Nephron (organoid): ENCODE results near the gene AHRR.
A peak's percentile ranks its signal among the peaks of the same experiment; 100 is the strongest.
"Not testable (repeated sequence)": the region's sequence is repeated elsewhere in the genome, so short reads cannot be mapped to it uniquely, and the experiment has no call there.

Experiments used
- H3K27ac Mint-ChIP-seq, 3 experiments: 2 replicates each; pipeline ENCODE4 v1.8.0; 2020; ENCODE audit warnings: mixed read lengths in 3 of 3, mild to moderate bottlenecking in 2 of 3, moderate library complexity in 1 of 3
- H3K27me3 Mint-ChIP-seq: 2 replicates; pipeline ENCODE4 v1.8.0; 2021; ENCODE audit warnings: low read depth, mild to moderate bottlenecking, moderate library complexity, mixed read lengths
- H3K36me3 Mint-ChIP-seq: 2 replicates; pipeline ENCODE4 v1.8.0; 2020; ENCODE audit warnings: low read depth, mixed read lengths
- H3K4me1 Mint-ChIP-seq: 2 replicates; pipeline ENCODE4 v1.8.0; 2020; ENCODE audit warnings: mixed read lengths
- H3K4me3 Mint-ChIP-seq, 3 experiments: 2 replicates each; pipeline ENCODE4 v1.8.0; 2020; ENCODE audit warnings: mild to moderate bottlenecking in 3 of 3, mixed read lengths in 3 of 3, moderate library complexity in 2 of 3
- H3K9me3 Mint-ChIP-seq: 2 replicates; pipeline ENCODE4 v1.8.0; 2020; ENCODE audit warnings: mixed read lengths
- TF ChIP-seq, protein P1 (sequence below), 3 experiments: fragments of 200-600 bp; sonication (generic); IDR thresholded peaks; one replicate each; pipeline ENCODE4 v1.5.0; 2021; ENCODE audit warnings: antibody characterized with exemption in 3 of 3; ENCODE audit not compliant: unreplicated experiment in 3 of 3

AHRR gene

DNA sequence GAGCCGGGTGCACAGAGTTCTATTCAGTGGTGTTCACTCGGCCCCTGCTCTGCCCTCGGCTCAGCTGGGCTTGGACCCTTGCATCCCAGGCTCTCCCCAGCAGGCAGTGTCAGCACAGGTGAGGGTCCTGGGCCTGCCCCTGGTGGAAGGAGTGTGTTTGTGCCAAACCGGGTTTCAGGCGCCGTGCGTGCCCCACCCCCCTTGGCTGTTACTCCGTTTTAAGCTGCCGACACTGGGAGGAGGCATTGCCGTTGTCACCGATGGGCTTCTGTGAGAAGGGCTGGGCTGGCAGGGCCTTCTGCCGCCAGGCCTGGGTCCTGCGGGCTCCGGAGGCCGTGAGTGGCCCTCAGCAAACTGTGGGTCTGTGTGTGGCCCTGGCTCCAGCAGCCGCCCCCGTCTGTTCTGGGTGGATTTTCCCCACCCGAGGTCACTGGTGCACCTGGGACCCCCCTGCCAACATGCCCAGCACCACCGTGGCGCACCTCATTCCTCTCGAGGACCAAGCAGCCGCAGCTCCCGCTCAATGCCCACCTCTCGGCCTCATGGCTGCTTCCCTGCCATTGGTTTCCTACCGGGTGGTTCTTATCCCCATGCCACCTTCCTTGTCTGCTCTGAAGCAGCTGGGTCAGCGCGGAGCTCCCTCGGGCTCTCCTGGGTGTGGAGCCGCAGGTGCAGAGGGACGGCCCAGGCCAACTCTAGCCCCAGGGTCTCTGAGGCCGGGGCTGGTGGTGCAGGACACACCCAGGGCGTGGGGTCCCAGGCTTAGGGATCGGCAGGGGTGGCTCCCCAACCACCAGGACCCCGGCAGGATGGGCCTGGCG is 77.2 kb downstream of the AHRR start:
- peaks cover 13% of the 10 kb centered on the region for H3K27me3 Mint-ChIP-seq
- H3K9me3 Mint-ChIP-seq = no peaks in the 10 kb centered on the region
- peaks cover 30% of the 10 kb centered on the region for H3K4me1 Mint-ChIP-seq
- TF ChIP-seq, protein P1, sequence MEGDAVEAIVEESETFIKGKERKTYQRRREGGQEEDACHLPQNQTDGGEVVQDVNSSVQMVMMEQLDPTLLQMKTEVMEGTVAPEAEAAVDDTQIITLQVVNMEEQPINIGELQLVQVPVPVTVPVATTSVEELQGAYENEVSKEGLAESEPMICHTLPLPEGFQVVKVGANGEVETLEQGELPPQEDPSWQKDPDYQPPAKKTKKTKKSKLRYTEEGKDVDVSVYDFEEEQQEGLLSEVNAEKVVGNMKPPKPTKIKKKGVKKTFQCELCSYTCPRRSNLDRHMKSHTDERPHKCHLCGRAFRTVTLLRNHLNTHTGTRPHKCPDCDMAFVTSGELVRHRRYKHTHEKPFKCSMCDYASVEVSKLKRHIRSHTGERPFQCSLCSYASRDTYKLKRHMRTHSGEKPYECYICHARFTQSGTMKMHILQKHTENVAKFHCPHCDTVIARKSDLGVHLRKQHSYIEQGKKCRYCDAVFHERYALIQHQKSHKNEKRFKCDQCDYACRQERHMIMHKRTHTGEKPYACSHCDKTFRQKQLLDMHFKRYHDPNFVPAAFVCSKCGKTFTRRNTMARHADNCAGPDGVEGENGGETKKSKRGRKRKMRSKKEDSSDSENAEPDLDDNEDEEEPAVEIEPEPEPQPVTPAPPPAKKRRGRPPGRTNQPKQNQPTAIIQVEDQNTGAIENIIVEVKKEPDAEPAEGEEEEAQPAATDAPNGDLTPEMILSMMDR (IDR thresholded peaks at IDR 0.05; ENCODE audit: unreplicated experiment in 3 of 3) = no peak
- no peak overlapping the region for H3K4me3 Mint-ChIP-seq
- peak overlapping the region in 1 of 3 experiments; percentile 86 for H3K27ac Mint-ChIP-seq
- H3K36me3 Mint-ChIP-seq = no peaks in the 10 kb centered on the region

DNA sequence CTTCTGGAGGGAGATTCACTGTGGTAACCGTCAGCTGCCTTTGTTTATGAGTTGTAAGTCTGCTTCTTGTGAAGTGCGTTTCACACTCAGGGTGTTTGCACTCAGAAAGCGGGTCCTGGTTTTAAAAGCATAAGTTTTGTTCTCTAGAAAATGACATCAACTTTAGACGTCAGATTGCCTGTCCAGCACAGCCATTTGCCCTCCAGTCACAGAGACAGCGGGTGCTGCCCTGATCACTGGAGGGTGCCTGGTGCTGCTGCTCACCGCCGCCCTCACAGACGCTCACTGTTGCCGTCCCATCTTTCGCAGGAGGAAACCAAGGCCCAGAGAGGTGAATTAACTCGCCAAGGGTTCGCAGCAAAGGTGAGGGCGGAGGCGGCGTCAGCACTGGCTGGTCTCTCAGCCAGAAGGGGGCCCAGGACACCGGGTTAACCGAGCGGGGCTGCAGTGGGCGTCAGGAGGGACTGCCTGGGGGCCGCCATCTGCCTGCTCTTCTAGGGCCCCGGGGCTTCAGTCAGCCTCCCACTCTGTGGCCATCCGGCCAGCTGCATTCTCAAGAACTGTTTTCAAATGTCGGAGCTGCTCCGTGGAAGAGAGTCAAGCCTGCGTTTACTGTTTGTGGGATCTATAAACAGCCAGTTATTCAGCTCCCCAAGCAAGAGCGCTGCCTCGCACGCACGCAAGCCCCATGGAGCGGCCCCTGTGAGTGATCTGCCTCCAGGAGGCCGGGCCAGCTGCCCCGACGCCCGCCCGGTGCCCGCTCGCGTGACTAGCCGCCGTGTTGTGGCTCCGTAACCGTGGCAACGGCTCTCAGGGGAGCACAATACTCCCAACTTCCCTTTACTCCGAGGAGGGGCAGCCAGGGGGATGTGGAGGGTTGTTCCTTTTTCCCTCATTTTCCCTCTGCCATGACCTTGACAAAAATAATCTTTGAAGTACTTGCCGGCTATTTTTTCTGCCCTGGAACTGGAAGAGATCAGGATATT is 78.1 kb downstream of the AHRR start:
- Mint-ChIP-seq H3K27me3 (peaks cover 13% of the 10 kb centered on the region), H3K9me3 (no peaks in the 10 kb centered on the region), H3K36me3 (no peaks in the 10 kb centered on the region), H3K4me3 (peak overlapping the region; percentile 66 to 75 (median 70)), H3K27ac (peak overlapping the region; percentile 86 to 92 (median 90)), H3K4me1 (peaks cover 26% of the 10 kb centered on the region)
- TF ChIP-seq, protein P1 (IDR thresholded peaks at IDR 0.05; ENCODE audit: unreplicated experiment in 3 of 3) = no peak

DNA sequence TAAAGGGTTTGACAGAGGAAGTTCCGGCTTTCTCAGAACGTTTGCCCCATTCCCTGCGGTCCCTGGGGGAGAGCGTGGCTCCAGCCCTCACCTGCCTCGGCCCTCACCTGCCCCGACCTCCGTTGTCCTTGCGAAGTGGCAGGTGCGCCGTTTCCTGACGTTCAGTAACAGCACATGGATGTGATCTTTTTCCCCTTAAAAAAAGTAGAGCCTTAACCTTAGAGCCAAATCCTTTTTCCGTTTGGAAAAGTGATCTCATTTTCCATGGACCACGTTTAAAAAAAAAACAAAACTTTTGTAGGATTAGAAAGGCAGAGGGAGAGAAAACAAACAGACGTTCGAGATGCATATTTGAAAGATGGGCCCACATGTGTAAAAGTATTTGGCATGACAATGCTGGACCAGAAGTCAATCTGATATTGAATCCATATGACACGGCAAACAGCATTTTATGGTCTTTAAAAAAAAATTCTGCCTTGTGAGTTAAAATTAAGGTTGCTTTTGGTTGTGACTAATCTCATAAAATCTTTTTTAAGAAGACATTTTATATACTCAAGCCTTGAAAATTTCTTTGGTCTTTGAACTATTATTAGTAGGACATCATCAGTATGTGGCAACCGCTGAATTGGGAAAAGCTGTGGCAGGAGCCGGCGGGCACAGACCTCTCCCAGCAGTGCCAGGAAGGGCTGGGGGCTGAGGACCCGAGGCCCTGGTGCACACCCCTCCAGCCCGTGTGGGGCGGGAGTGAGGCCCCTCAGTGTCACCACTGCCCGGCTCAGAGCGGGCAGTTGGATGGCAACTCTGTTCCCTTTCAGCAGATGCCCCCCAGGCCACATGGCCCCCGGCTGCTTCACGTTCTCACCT is 79.0 kb downstream of the AHRR start:
- peaks cover 13% of the 10 kb centered on the region for H3K27me3 Mint-ChIP-seq
- H3K4me3 Mint-ChIP-seq = peak overlapping the region; percentile 66 to 75 (median 70)
- H3K36me3 Mint-ChIP-seq = no peaks in the 10 kb centered on the region
- H3K27ac Mint-ChIP-seq = peak overlapping the region; percentile 86 to 92 (median 90)
- TF ChIP-seq, protein P1 (IDR thresholded peaks at IDR 0.05; ENCODE audit: unreplicated experiment in 3 of 3) = no peak
- H3K4me1 Mint-ChIP-seq = peaks cover 21% of the 10 kb centered on the region
- H3K9me3 Mint-ChIP-seq = no peaks in the 10 kb centered on the region

DNA sequence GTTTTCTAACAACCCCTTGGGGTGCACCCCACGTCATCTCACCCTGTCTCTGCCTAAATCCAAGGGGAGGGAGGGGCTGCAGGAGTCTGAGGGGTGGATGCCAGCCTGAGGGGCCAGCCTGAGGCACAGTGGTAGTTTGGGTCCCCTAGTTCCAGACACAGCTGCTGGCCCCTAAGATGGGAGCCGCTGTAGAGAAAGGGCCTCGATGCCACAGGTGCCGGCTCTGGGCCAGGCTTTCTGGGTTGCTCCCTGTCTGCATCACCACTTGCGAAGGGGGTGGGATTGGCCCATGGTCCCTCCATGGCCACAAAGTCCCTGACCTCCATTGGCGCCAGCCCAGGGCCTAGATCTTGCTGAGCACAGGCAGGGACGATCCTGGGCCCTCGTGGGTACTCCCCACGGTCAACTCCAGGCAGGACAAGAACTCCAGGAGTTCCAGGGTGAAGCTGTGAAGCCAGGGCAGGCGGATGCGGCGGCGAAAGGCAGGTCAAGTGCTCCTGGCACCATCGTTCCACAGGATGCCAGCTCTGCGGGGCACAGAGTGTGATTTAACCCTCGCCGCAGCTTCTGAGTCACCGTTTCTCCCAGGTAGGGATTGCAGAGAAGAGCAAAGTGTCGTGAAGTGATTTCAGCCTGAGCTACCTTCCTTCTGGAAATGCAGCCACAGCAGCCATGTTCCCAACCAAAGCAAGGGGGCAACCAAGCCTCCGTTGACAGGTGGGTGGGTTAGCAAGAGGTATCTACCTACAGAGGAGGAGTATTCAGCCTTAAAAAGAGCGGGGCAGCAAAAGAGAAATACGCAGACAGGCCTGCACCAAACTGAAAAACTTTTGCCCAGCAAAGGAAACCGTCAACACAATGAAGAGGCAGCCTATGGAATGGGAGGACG is 79.9 kb downstream of the AHRR start:
- Mint-ChIP-seq H3K4me1 (peaks cover 17% of the 10 kb centered on the region), H3K9me3 (no peaks in the 10 kb centered on the region), H3K27ac (no peak overlapping the region), H3K4me3 (no peak overlapping the region), H3K27me3 (peaks cover 13% of the 10 kb centered on the region), H3K36me3 (no peaks in the 10 kb centered on the region)
- TF ChIP-seq, protein P1 (IDR thresholded peaks at IDR 0.05; ENCODE audit: unreplicated experiment in 3 of 3) = no peak

DNA sequence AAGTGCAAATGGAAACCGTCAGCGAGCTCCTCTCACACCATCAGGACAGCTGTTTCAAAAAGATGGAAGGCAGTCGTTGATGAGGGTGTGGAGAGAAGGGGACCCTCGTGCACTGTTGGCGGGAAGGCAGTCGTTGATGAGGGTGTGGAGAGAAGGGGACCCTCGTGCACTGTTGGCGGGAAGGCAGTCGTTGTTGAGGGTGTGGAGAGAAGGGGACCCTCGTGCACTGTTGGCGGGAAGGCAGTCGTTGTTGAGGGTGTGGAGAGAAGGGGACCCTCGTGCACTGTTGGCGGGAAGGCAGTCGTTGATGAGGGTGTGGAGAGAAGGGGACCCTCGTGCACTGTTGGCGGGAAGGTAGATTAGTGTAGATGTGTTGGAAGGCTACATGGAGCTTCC is 80.7 kb downstream of the AHRR start:
- not testable (repeated sequence) for H3K9me3 Mint-ChIP-seq, H3K36me3 Mint-ChIP-seq, H3K27ac Mint-ChIP-seq, H3K4me3 Mint-ChIP-seq
- Mint-ChIP-seq H3K4me1 (peaks cover 17% of the 10 kb centered on the region), H3K27me3 (peaks cover 13% of the 10 kb centered on the region)
